HepG2 (cell line): Measurements from ENCODE around the gene SDC3. TPM values are rescaled to one million over a fixed set of nuclear protein-coding genes. Genes with fewer than 3 reads are reported as not detected.
A peak's percentile ranks its signal among the peaks of the same experiment; 100 is the strongest.

Source experiments
- ATAC-seq: fragments of 200-7000 bp; cut with Tn5 transposase; 3 replicates; pipeline ENCODE4 v1.9.1; 2020; ENCODE audit warnings: mild to moderate bottlenecking, moderate library complexity
- BruUV-seq: library from RNA; stranded (reverse); fragments of 400-500 nt; replicated peaks from 2 replicates; lab custom pipeline; 2021; lab: Mats Ljungman, UMichigan
- CTCF ChIA-PET: fragments of 300-600 bp; formaldehyde crosslinking; extraction: SDS; loops from one replicate; lab custom pipeline; 2021; ENCODE audit warnings: low total read pairs, inconsistent platforms, low intra/inter-chr PET ratio; lab: Yijun Ruan, JAX
- POLR2A ChIA-PET: fragments of 350-600 bp; sonication (Branson Sonifier 250); formaldehyde crosslinking; loops from one replicate; lab custom pipeline; 2020; ENCODE audit warnings: antibody characterized with exemption, inconsistent platforms; lab: Yijun Ruan, JAX
- DNase-seq: peaks from one replicate; pipeline ENCODE4 v3.0.0-alpha.2; 2015; ENCODE audit warnings: low spot score
- FAIRE-seq: peaks from 3 replicates; lab custom pipeline; 2011; peaks lifted over from hg19 to GRCh38; lab: Jason Lieb, UNC
- H2AFZ ChIP-seq: one replicate; pipeline ENCODE4 v1.6.1; 2011; ENCODE audit warnings: low read length, inconsistent platforms
- H3K27ac ChIP-seq: fragments of 300-600 bp; 3 replicates; pipeline ENCODE4 v1.8.0; 2011; ENCODE audit warnings: mixed run types, mild to moderate bottlenecking, mixed read lengths, low read length, inconsistent platforms; ENCODE audit not compliant: insufficient read depth; ENCODE audit errors: extremely low read length
- H3K27me3 ChIP-seq, 2 experiments: fragments of 200-600 bp in 1 of 2; 2 replicates in 1 of 2; 3 replicates in 1 of 2; pipeline versions ENCODE4 v1.6.0 to v1.8.0; 2011; ENCODE audit warnings: low read length in 2 of 2, mild to moderate bottlenecking in 2 of 2, moderate library complexity in 2 of 2, inconsistent platforms in 1 of 2; ENCODE audit not compliant: insufficient read depth in 2 of 2, control insufficient read depth in 1 of 2
- H3K36me3 ChIP-seq, 2 experiments: fragments of 200-600 bp in 1 of 2; replicated peaks in 1 of 2; 2 replicates in 1 of 2; 3 replicates in 1 of 2; pipeline versions ENCODE4 v1.5.1 to v1.8.0; 2011; ENCODE audit warnings: low read length in 2 of 2, inconsistent platforms in 1 of 2; ENCODE audit not compliant: insufficient read depth in 2 of 2, control insufficient read depth in 1 of 2
- H3K4me1 ChIP-seq: 2 replicates; pipeline ENCODE4 v1.5.1; 2012; ENCODE audit warnings: low read length, inconsistent platforms; ENCODE audit not compliant: insufficient read depth
- H3K4me2 ChIP-seq: 2 replicates; pipeline ENCODE4 v1.6.0; 2011; ENCODE audit warnings: low read depth, low read length, inconsistent platforms
- H3K4me3 ChIP-seq, 3 experiments: fragments of 200-600 bp in 1 of 3; sonication (generic), shearing (Covaris generic) in 1 of 3; replicated peaks in 1 of 3; 2 replicates each; pipeline ENCODE4 v1.5.1; 2011 to 2016; ENCODE audit warnings: low read length in 3 of 3, inconsistent platforms in 2 of 3, low read depth in 2 of 3, mild to moderate bottlenecking in 2 of 3, control low read depth in 1 of 3, mixed read lengths in 1 of 3; ENCODE audit not compliant: insufficient read depth in 1 of 3
- H3K79me2 ChIP-seq: one replicate; pipeline ENCODE4 v1.6.1; 2011; ENCODE audit warnings: low read length, inconsistent platforms; ENCODE audit not compliant: insufficient read depth
- H3K9ac ChIP-seq: 2 replicates; pipeline ENCODE4 v1.6.0; 2011; ENCODE audit warnings: mild to moderate bottlenecking, low read depth, low read length, inconsistent platforms; ENCODE audit not compliant: insufficient read depth
- H3K9me3 ChIP-seq: 2 replicates; pipeline ENCODE4 v1.5.1; 2012; ENCODE audit warnings: mild to moderate bottlenecking, low read length
- H4K20me1 ChIP-seq: 2 replicates; pipeline ENCODE4 v1.6.0; 2011; ENCODE audit warnings: inconsistent platforms, mild to moderate bottlenecking, low read length, moderate library complexity; ENCODE audit not compliant: insufficient read depth
- HNRNPH1 ChIP-seq: fragments of 200-400 bp; formaldehyde crosslinking; optimal IDR thresholded peaks from 2 replicates; pipeline ENCODE3; 2017; ENCODE audit warnings: mild to moderate bottlenecking, low read depth, low read length
- MYC ChIP-seq: sonication (generic); formaldehyde crosslinking; IDR thresholded peaks from 2 replicates; pipeline ENCODE4 v1.9.0; 2021; ENCODE audit warnings: missing genetic modification reagents, borderline replicate concordance
- RAD51 ChIP-seq: fragments of 450-650 bp; IDR thresholded peaks from 2 replicates; pipeline ENCODE4 v1.6.1; 2016; ENCODE audit warnings: borderline replicate concordance
- RFXANK ChIP-seq: IDR thresholded peaks from 2 replicates; pipeline ENCODE4 v1.6.1; 2016
- TGIF2 ChIP-seq: IDR thresholded peaks from 2 replicates; pipeline ENCODE4 v1.6.1; 2016; ENCODE audit warnings: control low read depth, missing compliant biosample characterization
- ZBTB20 ChIP-seq: sonication (generic); formaldehyde crosslinking; IDR thresholded peaks from 2 replicates; pipeline ENCODE4 v1.8.1; 2023; ENCODE audit warnings: missing genetic modification reagents, low read depth, mild to moderate bottlenecking, borderline replicate concordance
- ZBTB46 ChIP-seq: sonication (generic); formaldehyde crosslinking; IDR thresholded peaks from 2 replicates; pipeline ENCODE4 v1.4.0; 2020; ENCODE audit warnings: mild to moderate bottlenecking, missing genetic modification reagents, borderline replicate concordance
- ZFAT ChIP-seq: sonication (generic); formaldehyde crosslinking; conservative IDR thresholded peaks from 2 replicates; pipeline ENCODE4 v1.8.1; 2023; ENCODE audit warnings: missing genetic modification reagents, inconsistent platforms
- ZFP41 ChIP-seq: sonication (generic); formaldehyde crosslinking; IDR thresholded peaks from 2 replicates; pipeline ENCODE4 v1.4.0; 2020; ENCODE audit warnings: mild to moderate bottlenecking, missing genetic modification reagents, borderline replicate concordance
- ZNF282 ChIP-seq: fragments of 450-650 bp; IDR thresholded peaks from 2 replicates; pipeline ENCODE4 v1.6.1; 2018; ENCODE audit not compliant: partially characterized antibody
- ZNF407 ChIP-seq: sonication (generic); formaldehyde crosslinking; IDR thresholded peaks from one replicate; pipeline ENCODE4 v1.5.1; 2020; ENCODE audit warnings: mild to moderate bottlenecking, missing genetic modification reagents; ENCODE audit errors: not compliant biosample characterization
- ZNF691 ChIP-seq: sonication (generic); formaldehyde crosslinking; IDR thresholded peaks from 2 replicates; pipeline ENCODE4 v1.4.0; 2020; ENCODE audit warnings: missing genetic modification reagents, low read depth, mild to moderate bottlenecking, borderline replicate concordance
- ZSCAN20 ChIP-seq: sonication (generic); formaldehyde crosslinking; IDR thresholded peaks from 2 replicates; pipeline ENCODE4 v1.4.0; 2020; ENCODE audit warnings: missing genetic modification reagents, mild to moderate bottlenecking, borderline replicate concordance
- WGBS: methylation state at CpG from one replicate; pipeline ENCODE4 v1.1.6; 2017; ENCODE audit warnings: low lambda C conversion rate; 5-methylcytosine and 5-hydroxymethylcytosine counted together
- in situ Hi-C: cut with HindIII; loops from 2 replicates; pipeline ENCODE4 v1.10.0; 2017; ENCODE audit warnings: low pct_unique_long_range_greater_than_20kb; ENCODE audit not compliant: extremely low pct_ligation_motif_present
- intact Hi-C: fragments of 100-400 bp; cut with micrococcal nuclease; formaldehyde crosslinking; loops from one replicate; pipeline ENCODE4 v1.10.0; 2022; ENCODE audit not compliant: unreplicated experiment
- polyA plus RNA-seq, 8 experiments: library from polyadenylated mRNA; depleted of rRNA in 3 of 8; stranded (reverse) in 7 of 8; unstranded in 1 of 8; fragments of >200 nt; fragmentation: Illumina TruSeq in 4 of 8; extraction: Trizol in 4 of 8; gene quantifications; 2 replicates each; pipeline versions ENCODE4 v1.2.1 to v1.2.3, GENCODE V29; 2011 to 2016; ENCODE audit warnings: low read depth in 4 of 8, missing spikeins in 1 of 8, mixed read lengths in 1 of 8; ENCODE audit not compliant: insufficient read depth in 1 of 8
- total RNA-seq, 5 experiments: library from RNA; depleted of rRNA; stranded (reverse); fragments of >200 nt; fragmentation: Illumina TruSeq; extraction: Trizol; gene quantifications; 2 replicates each; pipeline ENCODE4 v1.2.3, GENCODE V29; 2016; ENCODE audit warnings: low read depth in 1 of 5

Gene SDC3
- total and polyA plus RNA-seq, 2 of the 13 experiments (the other 11 are each of a cell fraction or from before 2014, with no cell fraction given) = 0.49 to 0.84 TPM

- POLR2A ChIA-PET = interaction anchor here (0.8 to 1.1 kb wide), 3 partner anchors 8 to 47 kb away, joined by 3 read pairs; no protein-coding TSS in a partner anchor
- H3K27me3 ChIP-seq = peaks cover 0 to 22% of the 10 kb centered on the region in 2 experiments; a peak in 3 of 5 replicates
- intact Hi-C loops (no loop called here), in situ Hi-C loops (no loop called here)
- H3K9me3 ChIP-seq = no peaks in the 10 kb centered on the region
- peak overlapping the region; percentile 83 for H3K4me2 ChIP-seq
- no peaks in the 10 kb centered on the region for H3K36me3 ChIP-seq
- H3K4me1 ChIP-seq = peaks cover 24% of the 10 kb centered on the region
- no peak overlapping the region for H2AFZ ChIP-seq
- H4K20me1 ChIP-seq = no peaks in the 10 kb centered on the region
- H3K9ac ChIP-seq = peak overlapping the region; percentile 45; the same call in 1 of the 2 replicates
- peak; percentile 56 for FAIRE-seq
- no peaks in the 10 kb centered on the region for H3K79me2 ChIP-seq
- ATAC-seq = peak; percentile 97
- peak; percentile 84 for DNase-seq
- H3K4me3 ChIP-seq = peak overlapping the region; percentile 35 to 69 (median 55); a peak in 5 of 6 replicates
- TSS peak; percentile 63 for BruUV-seq
- CTCF ChIA-PET = no interaction called here
- 1% methylated on average over 34 of the region's 44 CpGs for WGBS
- H3K27ac ChIP-seq = no peak overlapping the region
- TF ChIP-seq TGIF2 = no peak
- TF ChIP-seq RAD51 = no peak
- peak; percentile 98 for TF ChIP-seq RFXANK (CRISPR knock-in tag)
- no peak for TF ChIP-seq ZFP41 (CRISPR knock-in tag)
- no peak for TF ChIP-seq ZNF407
- TF ChIP-seq ZNF282 = no peak
- TF ChIP-seq ZNF691 (CRISPR knock-in tag) = no peak
- no peak for TF ChIP-seq ZBTB20 (CRISPR knock-in tag)
- peak; percentile 38; the same call in 1 of the 2 replicates for TF ChIP-seq MYC
- TF ChIP-seq HNRNPH1 = no peak
- TF ChIP-seq ZSCAN20 (CRISPR knock-in tag) = peak; percentile 92; the same call in 1 of the 2 replicates
- no peak for TF ChIP-seq ZFAT (CRISPR knock-in tag)
- TF ChIP-seq ZBTB46 (CRISPR knock-in tag) = no peak
Observed at GRCh38 chr1:30823969-30824735, 84.4 kb downstream of the SDC3 start.
